ENCODE measurements around the gene PRKG1. TPM values are rescaled to one million over a fixed set of nuclear protein-coding genes. Genes with fewer than 3 reads are reported as not detected.

Gene PRKG1
- total and polyA plus RNA-seq, 2 donors (not counting 1 experiment from before 2014, with no cell fraction given) = not detected

DNA sequence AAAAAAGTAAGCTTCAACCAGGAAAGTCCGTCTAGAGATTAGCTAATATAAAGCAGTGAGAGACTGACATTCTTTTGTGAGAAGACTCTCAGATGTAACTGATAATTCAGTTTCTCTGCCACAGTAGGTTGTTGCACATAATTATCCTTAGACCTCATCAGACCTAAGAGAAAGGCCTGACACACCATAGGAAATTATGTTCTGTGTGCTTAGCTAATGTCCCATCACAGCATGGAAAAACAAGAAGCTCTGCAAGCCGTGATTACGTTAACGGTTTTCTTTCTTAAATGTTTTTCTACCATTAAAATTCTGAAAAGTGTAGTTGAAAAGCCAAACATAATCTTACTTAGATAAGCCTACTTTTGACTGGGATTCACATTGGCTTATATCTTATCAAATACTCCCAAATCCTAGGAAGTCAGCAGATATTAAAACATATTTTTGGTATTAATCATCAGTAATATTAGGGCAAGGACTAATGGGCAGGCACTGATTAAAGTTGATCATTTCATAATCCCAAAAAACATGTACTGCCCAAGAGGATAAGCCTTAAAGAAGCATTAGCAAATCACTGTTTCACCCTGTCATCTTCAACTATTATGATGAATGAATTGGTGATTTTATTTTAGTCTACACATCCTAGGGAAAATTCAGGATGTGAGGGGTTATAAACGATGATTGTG lies 619.9 kb downstream of the PRKG1 start:
- intact Hi-C loops (cut with micrococcal nuclease) = no loop called here
- Histone ChIP-seq H3K9me3 (ENCODE audit: control extremely low read depth in 1 of 3, control insufficient read depth in 2 of 3, insufficient read depth in 1 of 3, low read length in 2 of 3) (no peaks in the 10 kb centered on the region), H2AFZ (ENCODE audit: insufficient read depth, low read depth, low read length, poor library complexity, severe bottlenecking) (no peak overlapping the region), H3K4me1 (ENCODE audit: control insufficient read depth in 2 of 2, insufficient read depth in 2 of 2, low read length in 2 of 2) (peaks cover 15 to 22% of the 10 kb centered on the region in 2 donors), H3K9ac (ENCODE audit: low read length) (no peak overlapping the region), H4K20me1 (ENCODE audit: control insufficient read depth, insufficient read depth, low read length, poor library complexity, severe bottlenecking) (peaks cover 19% of the 10 kb centered on the region), H3K27ac (ENCODE audit: low read length in 2 of 2) (no peak overlapping the region), H3K36me3 (replicated peaks in 1 of 2; ENCODE audit: control extremely low read depth in 1 of 2, control insufficient read depth in 1 of 2, extremely low read depth in 1 of 2, insufficient read depth in 2 of 2, low read length in 1 of 2) (peaks cover 0 to 10% of the 10 kb centered on the region in 2 experiments), H3K4me2 (replicated peaks; ENCODE audit: low read depth, low read length, poor library complexity, severe bottlenecking) (no peak overlapping the region), H3K27me3 (replicated peaks in 1 of 4; ENCODE audit: control extremely low read depth in 1 of 4, control insufficient read depth in 3 of 4, insufficient read depth in 4 of 4, low read length in 3 of 4) (no peaks in the 10 kb centered on the region), H3K4me3 (ENCODE audit: control extremely low read depth in 1 of 5, extremely low read depth in 1 of 5, insufficient read depth in 1 of 5, low read depth in 2 of 5, low read length in 4 of 5) (no peak overlapping the region), H3K79me2 (ENCODE audit: control insufficient read depth, insufficient read depth, low read length) (peaks cover 20% of the 10 kb centered on the region)
- H3K9me3 Mint-ChIP-seq (ENCODE audit: insufficient read depth) = no peaks in the 10 kb centered on the region
- H3K4me3 Mint-ChIP-seq = no peak overlapping the region
- H3K27me3 Mint-ChIP-seq = no peaks in the 10 kb centered on the region
- CTCF ChIA-PET = no interaction called here
- POLR2A ChIA-PET = no interaction called here
- ATAC-seq (ENCODE audit: low read depth) (no peak), DNase-seq (no peak)
- TF ChIP-seq CTCF (IDR thresholded peaks at IDR 0.05) (no peak), EZH2 (IDR thresholded peaks at IDR 0.05; ENCODE audit: borderline replicate concordance, insufficient read depth, low read depth, low read length, poor library complexity, severe bottlenecking) (no peak)
- no CpG with 5 or more reads among the region's 5 CpGs for WGBS (ENCODE audit: insufficient coverage)
- H3K27ac Mint-ChIP-seq = no peak overlapping the region
- peaks cover 39% of the 10 kb centered on the region for H3K4me1 Mint-ChIP-seq

GRCh38 chr10:51696251-51696650 lies 622.0 kb downstream of the PRKG1 start:
- no peaks in the 10 kb centered on the region for H3K9me3 Mint-ChIP-seq (ENCODE audit: insufficient read depth)
- no peaks in the 10 kb centered on the region for H3K27me3 Mint-ChIP-seq
- H4K20me1 ChIP-seq (ENCODE audit: control insufficient read depth, insufficient read depth, low read length, poor library complexity, severe bottlenecking) = peaks cover 19% of the 10 kb centered on the region
- H3K4me1 ChIP-seq (ENCODE audit: control insufficient read depth in 2 of 2, insufficient read depth in 2 of 2, low read length in 2 of 2) = peaks cover 22 to 28% of the 10 kb centered on the region in 2 donors
- H3K27ac Mint-ChIP-seq = no peak overlapping the region
- H3K27me3 ChIP-seq (replicated peaks in 1 of 4; ENCODE audit: control extremely low read depth in 1 of 4, control insufficient read depth in 3 of 4, insufficient read depth in 4 of 4, low read length in 3 of 4) = no peaks in the 10 kb centered on the region
- H3K27ac ChIP-seq (ENCODE audit: low read length in 2 of 2) = no peak overlapping the region
- TF ChIP-seq CTCF (IDR thresholded peaks at IDR 0.05) = no peak
- TF ChIP-seq EZH2 (IDR thresholded peaks at IDR 0.05; ENCODE audit: borderline replicate concordance, insufficient read depth, low read depth, low read length, poor library complexity, severe bottlenecking) = no peak
- intact Hi-C loops (cut with micrococcal nuclease) = loop anchor here (5.0 kb wide), 1 partner anchor 1074 kb away; the partner anchor contains the start of gene SGMS1
- ChIA-PET POLR2A (no interaction called here), CTCF (no interaction called here)
- H3K36me3 ChIP-seq (replicated peaks in 1 of 2; ENCODE audit: control extremely low read depth in 1 of 2, control insufficient read depth in 1 of 2, extremely low read depth in 1 of 2, insufficient read depth in 2 of 2, low read length in 1 of 2) = peaks cover 0 to 10% of the 10 kb centered on the region in 2 experiments
- no peak overlapping the region for H3K4me2 ChIP-seq (replicated peaks; ENCODE audit: low read depth, low read length, poor library complexity, severe bottlenecking)
- H2AFZ ChIP-seq (ENCODE audit: insufficient read depth, low read depth, low read length, poor library complexity, severe bottlenecking) = no peak overlapping the region
- peak overlapping the region; percentile 13 for H3K4me3 Mint-ChIP-seq
- 80% methylated on average over 1 of the region's 1 CpG for WGBS (ENCODE audit: insufficient coverage)
- H3K9me3 ChIP-seq (ENCODE audit: control extremely low read depth in 1 of 3, control insufficient read depth in 2 of 3, insufficient read depth in 1 of 3, low read length in 2 of 3) = no peaks in the 10 kb centered on the region
- peaks cover 21% of the 10 kb centered on the region for H3K79me2 ChIP-seq (ENCODE audit: control insufficient read depth, insufficient read depth, low read length)
- H3K9ac ChIP-seq (ENCODE audit: low read length) = no peak overlapping the region
- ATAC-seq (ENCODE audit: low read depth) = no peak
- H3K4me3 ChIP-seq (ENCODE audit: control extremely low read depth in 1 of 5, extremely low read depth in 1 of 5, insufficient read depth in 1 of 5, low read depth in 2 of 5, low read length in 4 of 5) = no peak overlapping the region
- no peak for DNase-seq
- peaks cover 48% of the 10 kb centered on the region for H3K4me1 Mint-ChIP-seq

Measured in B cell (primary cell).